ENCODE data around the gene GPR3. TPM values are rescaled to one million over a fixed set of nuclear protein-coding genes. Genes with fewer than 3 reads are reported as not detected.
A peak's percentile ranks its signal among the peaks of the same experiment; 100 is the strongest.

The GPR3 gene
- total and polyA plus RNA-seq, 3 donors from 2014 or later, result 0.12 to 0.47 (median 0.20) TPM

GRCh38 chr1:27361044-27361402 lies 31.4 kb upstream of the GPR3 start:
- Histone ChIP-seq H3K4me3 (peak overlapping the region; percentile 32 to 53), H3K36me3 (ENCODE audit: low read depth, missing control alignments) (no peaks in the 10 kb centered on the region), H3K27me3 (no peaks in the 10 kb centered on the region), H3K9me3 (no peaks in the 10 kb centered on the region), H3K27ac (no peak overlapping the region), H3K4me1 (peaks cover 7% of the 10 kb centered on the region)
- intact Hi-C loops (cut with DNase I; ENCODE audit: low total_unique reads), result no loop called here
- no peak for DNase-seq
- 64 to 73% methylated on average over 4 to 21 of the region's 21 CpGs for WGBS, 2 donors
- TF ChIP-seq POLR2A (IDR thresholded peaks at IDR 0.05) (no peak), CTCF (IDR thresholded peaks at IDR 0.05) (no peak)

GRCh38 chr1:27361553-27361952 lies 30.9 kb upstream of the GPR3 start:
- Histone ChIP-seq H3K4me3 (no peak overlapping the region), H3K27me3 (no peaks in the 10 kb centered on the region), H3K36me3 (ENCODE audit: low read depth, missing control alignments) (no peaks in the 10 kb centered on the region), H3K27ac (no peak overlapping the region), H3K9me3 (no peaks in the 10 kb centered on the region), H3K4me1 (peaks cover 7% of the 10 kb centered on the region)
- intact Hi-C loops (cut with DNase I; ENCODE audit: low total_unique reads), result no loop called here
- TF ChIP-seq POLR2A (IDR thresholded peaks at IDR 0.05) (no peak), CTCF (IDR thresholded peaks at IDR 0.05) (no peak)
- no peak for DNase-seq
- 84 to 89% methylated on average over 6 to 8 of the region's 8 CpGs for WGBS, 2 donors

GRCh38 chr1:27363766-27364695 lies 28.4 kb upstream of the GPR3 start:
- no peak overlapping the region for H3K4me3 ChIP-seq
- WGBS, 2 donors, result 90 to 93% methylated on average over 24 to 25 of the region's 26 CpGs
- intact Hi-C loops (cut with DNase I; ENCODE audit: low total_unique reads), result no loop called here
- H3K9me3 ChIP-seq, result no peaks in the 10 kb centered on the region
- no peaks in the 10 kb centered on the region for H3K36me3 ChIP-seq (ENCODE audit: low read depth, missing control alignments)
- H3K4me1 ChIP-seq, result peaks cover 20% of the 10 kb centered on the region
- TF ChIP-seq CTCF (IDR thresholded peaks at IDR 0.05) (no peak), POLR2A (IDR thresholded peaks at IDR 0.05) (no peak)
- no peak overlapping the region for H3K27ac ChIP-seq
- no peaks in the 10 kb centered on the region for H3K27me3 ChIP-seq
- DNase-seq, result no peak

- WGBS, 2 donors, result 61 to 77% methylated on average over 7 to 11 of the region's 11 CpGs
- no peak for DNase-seq
- no peaks in the 10 kb centered on the region for H3K27me3 ChIP-seq
- intact Hi-C loops (cut with DNase I; ENCODE audit: low total_unique reads), result no loop called here
- H3K27ac ChIP-seq, result peak overlapping the region; percentile 91 to 98
- TF ChIP-seq POLR2A (IDR thresholded peaks at IDR 0.05), result no peak
- no peak for TF ChIP-seq CTCF (IDR thresholded peaks at IDR 0.05)
- H3K4me1 ChIP-seq, result peaks cover 20% of the 10 kb centered on the region
- no peaks in the 10 kb centered on the region for H3K36me3 ChIP-seq (ENCODE audit: low read depth, missing control alignments)
- H3K4me3 ChIP-seq, result peak overlapping the region in 1 of 2 donors; percentile 68
- no peaks in the 10 kb centered on the region for H3K9me3 ChIP-seq
Observed at GRCh38 chr1:27364696-27365371, 27.6 kb upstream of the GPR3 start.
